D721Med (cell line): ENCODE data around the gene HSP90AA1.
"Not testable (repeated sequence)": the region's sequence is repeated elsewhere in the genome, so short reads cannot be mapped to it uniquely, and the experiment has no call there.

Experiments
- DNase-seq: peaks from one replicate; pipeline ENCODE4 v3.0.0; 2011; ENCODE audit warnings: low spot score; ENCODE audit not compliant: insufficient read length
- FAIRE-seq: peaks from 2 replicates; lab custom pipeline; 2011; peaks lifted over from hg19 to GRCh38; lab: Jason Lieb, UNC
- TF ChIP-seq, protein P1 (sequence below): IDR thresholded peaks from 2 replicates; pipeline ENCODE4 v1.5.1; 2012; ENCODE audit warnings: mild to moderate bottlenecking, control low read depth; ENCODE audit not compliant: insufficient read depth; ENCODE audit errors: missing control alignments

Gene HSP90AA1

DNA sequence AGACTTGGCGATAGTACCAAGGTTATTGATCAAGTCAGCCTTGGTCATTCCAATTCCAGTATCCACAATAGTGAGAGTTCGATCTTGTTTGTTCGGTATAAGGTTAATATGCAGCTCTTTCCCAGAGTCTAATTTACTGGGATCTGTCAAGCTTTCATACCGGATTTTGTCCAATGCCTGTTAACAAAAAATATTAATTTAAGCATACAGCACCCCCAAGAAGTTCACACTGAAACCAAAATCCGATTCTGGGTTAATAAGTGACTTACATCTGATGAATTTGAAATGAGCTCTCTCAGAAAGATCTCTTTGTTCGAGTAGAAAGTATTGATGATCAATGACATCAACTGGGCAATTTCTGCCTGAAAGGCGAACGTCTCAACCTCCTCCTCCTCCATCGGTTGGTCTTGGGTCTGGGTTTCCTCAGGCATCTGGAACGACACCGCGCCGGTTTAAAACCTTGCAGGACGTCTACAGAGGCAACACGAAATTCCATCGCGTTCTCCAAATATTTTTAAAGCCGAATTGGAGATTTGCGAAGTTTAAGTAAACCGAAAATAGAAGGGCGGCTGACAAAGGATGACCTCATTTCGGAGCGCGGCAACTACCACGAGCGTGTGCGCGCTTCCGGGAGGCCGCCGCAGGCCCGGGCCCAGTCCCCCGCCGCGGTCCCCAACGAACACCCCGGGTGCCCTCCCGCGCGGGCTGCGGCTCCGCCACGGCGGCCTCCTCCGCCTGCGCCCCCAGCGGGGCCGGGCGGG, 716 bp downstream of the HSP90AA1 start:
- DNase-seq (no peak), FAIRE-seq (no peak)
- TF ChIP-seq, protein P1, sequence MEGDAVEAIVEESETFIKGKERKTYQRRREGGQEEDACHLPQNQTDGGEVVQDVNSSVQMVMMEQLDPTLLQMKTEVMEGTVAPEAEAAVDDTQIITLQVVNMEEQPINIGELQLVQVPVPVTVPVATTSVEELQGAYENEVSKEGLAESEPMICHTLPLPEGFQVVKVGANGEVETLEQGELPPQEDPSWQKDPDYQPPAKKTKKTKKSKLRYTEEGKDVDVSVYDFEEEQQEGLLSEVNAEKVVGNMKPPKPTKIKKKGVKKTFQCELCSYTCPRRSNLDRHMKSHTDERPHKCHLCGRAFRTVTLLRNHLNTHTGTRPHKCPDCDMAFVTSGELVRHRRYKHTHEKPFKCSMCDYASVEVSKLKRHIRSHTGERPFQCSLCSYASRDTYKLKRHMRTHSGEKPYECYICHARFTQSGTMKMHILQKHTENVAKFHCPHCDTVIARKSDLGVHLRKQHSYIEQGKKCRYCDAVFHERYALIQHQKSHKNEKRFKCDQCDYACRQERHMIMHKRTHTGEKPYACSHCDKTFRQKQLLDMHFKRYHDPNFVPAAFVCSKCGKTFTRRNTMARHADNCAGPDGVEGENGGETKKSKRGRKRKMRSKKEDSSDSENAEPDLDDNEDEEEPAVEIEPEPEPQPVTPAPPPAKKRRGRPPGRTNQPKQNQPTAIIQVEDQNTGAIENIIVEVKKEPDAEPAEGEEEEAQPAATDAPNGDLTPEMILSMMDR = no peak

DNA sequence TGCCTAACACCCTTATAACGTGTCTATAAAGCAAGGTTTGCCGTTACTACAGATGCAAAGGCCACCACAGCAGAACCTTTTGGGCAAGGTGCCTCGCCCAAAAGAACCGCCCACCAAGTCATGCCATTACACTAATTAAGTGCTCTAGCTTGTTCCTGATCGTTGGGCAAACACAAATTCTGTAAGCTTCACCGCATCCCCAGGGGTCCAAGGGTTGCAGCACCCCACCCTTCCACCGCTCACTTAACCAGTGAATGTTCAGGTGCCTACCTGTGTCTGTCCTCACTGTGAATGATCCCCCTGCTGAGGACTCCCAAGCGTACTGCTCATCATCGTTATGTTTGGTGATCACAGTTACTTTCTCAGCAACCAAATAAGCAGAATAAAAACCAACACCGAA, 1.4 kb downstream of the HSP90AA1 start:
- TF ChIP-seq, protein P1 = no peak
- FAIRE-seq = no peak
- DNase-seq = no peak

DNA sequence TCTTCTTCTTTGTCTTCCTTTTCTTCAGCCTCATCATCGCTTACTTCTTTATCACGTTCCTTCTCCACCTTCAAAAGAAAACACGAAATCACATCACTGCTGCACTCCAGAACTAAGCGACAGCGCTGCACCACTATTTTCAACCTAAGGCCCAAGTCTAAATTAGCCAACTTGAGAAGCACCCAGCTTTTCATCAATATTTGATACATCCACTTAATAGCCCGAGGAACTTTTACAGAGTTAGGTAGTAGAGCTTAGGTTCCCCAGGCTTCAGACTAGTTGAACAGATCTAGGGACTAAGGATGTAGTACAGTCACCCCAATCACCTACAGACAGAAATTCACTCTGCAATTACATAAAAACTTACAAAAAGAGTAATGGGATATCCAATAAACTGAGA, 1.9 kb downstream of the HSP90AA1 start:
- TF ChIP-seq, protein P1 = no peak
- DNase-seq (no peak), FAIRE-seq (no peak)

DNA sequence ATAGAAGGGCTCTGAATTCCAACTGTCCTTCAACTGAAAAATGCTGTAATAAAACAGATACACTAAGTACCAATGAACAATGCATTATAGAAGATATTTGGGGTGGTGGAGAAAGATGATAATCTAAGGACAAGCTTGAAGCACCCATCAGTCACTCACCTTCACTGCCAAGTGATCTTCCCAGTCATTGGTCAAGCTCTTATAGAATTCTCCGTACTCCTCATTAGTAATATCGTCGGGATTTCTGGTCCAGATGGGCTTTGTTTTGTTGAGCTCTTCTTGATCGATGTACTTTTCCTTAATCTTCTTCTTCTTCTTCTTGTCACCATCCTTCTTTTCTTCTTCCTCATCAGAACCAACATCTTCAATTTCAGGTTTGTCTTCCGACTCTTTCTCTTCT, 2.3 kb downstream of the HSP90AA1 start:
- not testable (repeated sequence) for FAIRE-seq, DNase-seq

DNA sequence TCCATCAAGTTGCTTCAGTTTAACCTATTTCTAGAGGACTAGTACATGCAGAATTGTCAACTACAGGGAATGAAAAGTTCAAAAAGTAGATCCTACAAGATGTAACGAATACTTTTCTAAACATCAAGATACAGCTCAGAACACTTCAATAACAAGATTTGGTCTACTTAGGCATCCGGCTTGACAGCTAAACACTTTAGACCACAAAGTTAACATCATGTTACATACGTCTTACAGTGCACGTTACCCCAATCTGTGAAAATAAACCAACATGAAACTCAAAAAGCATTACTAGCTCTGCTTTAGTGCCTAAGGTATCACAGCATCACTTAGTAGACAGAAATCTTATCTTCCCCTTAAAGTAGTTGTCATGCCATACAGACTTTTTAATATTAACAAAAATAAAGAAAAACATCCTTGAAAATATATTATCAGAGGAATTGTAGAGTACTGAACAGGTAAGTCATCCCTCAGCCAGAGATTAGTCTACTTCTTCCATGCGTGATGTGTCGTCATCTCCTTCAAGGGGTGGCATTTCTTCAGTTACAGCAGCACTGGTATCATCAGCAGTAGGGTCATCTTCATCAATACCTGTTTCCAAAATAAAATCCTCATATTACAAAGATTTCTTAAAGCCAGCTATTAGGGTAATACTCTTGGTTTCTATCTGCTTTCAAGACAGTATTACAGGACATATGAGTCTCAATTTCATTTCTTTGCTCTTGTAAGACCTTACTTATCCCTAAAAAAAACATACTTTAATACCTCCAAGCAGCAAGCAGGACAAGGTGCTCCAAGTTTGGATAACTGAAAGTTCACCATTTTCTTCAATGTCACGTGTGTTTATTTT, 5.4 kb downstream of the HSP90AA1 start:
- TF ChIP-seq, protein P1 = no peak
- no peak for FAIRE-seq
- no peak for DNase-seq

DNA sequence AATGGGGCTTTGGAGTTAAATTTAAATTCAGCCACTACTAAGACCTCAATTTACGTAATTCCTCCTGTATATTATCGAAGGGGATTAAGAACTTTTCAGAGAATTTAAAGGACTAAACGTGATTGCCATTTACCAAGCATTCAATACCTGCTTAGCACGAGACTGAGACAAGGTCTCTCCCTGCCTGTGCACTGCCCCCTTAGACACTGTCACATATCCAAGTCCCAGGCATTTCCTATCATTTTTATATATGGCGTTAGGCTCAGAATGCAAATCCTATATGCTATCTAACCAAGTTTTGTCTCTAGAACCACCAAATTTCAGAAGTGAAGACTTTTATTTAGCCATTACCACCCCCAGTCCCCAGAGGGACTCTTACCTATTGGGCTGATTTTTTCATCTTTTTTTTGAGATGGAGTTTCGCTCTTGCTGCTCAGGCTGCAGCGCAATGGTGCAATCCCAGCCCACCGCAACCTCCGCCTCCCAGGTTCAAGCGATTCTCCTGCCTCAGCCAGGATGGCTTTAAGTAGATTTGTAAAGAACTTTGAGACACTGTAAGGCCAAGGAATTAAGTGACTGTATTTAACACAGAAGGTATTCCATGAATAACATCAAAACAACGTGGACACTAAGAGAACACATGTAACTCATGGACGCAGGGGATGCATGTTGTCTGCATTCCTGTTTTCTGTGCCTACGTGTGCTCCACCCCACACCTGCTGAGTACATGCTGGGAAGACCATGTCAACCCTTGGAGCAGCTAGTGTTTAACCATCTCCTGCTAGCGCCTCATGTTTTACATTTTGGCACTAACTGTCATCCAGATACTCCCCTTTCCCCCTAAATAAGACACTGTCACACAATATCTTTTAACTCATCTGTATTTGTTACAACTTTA, 6.4 kb downstream of the HSP90AA1 start:
- FAIRE-seq (no peak), DNase-seq (no peak)
- TF ChIP-seq, protein P1 = no peak

DNA sequence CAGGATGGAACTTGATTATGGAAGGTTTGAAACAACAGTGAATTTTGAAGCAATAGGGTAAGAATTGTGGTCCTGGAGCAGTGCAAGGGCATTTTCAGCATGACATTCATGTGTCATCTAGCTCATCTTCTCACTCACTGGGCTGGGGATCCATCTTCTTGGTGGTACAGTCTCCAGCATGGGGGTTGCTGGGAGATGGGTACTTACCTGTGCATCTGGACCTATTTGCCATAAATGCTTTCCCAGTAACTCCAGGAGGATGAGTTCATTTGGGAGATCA, 7.2 kb downstream of the HSP90AA1 start:
- no peak for DNase-seq
- FAIRE-seq = no peak
- TF ChIP-seq, protein P1 = no peak
